ENCODE data around the gene ESPN. TPM values are rescaled to one million over a fixed set of nuclear protein-coding genes. Genes with fewer than 3 reads are reported as not detected.

ESPN gene
- total and polyA plus RNA-seq, 2 of the 8 experiments (the other 6 are each of a cell fraction or from before 2014, with no cell fraction given) = 5.2 to 16.3 TPM

DNA sequence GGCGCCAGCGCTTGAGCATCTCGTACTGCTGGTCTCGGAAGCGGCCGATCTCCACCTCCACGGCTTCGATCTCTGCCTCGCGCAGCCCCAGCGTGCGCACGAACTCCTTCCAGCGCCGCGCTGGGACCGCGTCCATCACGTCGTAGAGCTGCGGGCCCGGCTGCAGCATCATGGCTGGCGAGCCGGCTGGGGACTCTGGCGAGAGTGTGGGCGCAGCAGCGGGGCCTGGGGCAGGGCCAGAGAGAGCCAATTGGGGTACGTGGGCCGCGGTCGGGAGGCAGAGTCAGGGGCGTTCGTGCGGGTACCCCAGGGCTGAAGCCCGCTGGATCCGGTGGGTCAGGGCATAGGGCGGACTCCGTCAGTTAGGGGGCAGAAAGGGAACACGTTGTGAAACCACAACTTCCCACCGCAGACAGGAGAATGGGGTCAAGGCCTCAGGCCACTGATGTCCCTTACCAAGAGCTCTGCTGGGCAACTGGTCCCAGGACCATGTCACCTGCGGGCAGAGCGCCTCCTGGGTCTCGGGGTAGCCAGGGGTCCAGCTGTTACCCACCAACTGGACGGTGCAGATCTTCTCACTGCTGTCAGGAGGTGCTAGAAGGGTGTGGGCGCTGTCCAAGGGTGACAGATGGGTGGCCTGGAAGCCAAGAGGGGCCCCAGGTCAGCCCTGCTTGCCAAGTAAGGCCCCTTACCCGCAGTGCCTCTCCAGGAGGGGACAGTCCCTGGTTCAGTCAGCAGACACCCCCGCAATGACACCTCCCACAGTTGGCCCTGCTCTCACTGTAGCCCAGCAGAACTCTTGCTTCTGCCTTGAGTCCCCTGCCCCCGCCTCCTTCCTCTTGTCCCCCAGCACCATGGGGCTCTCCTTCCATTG lies 37.2 kb downstream of the ESPN start:
- Histone ChIP-seq H4K20me1 (replicated peaks in 1 of 2; ENCODE audit: control insufficient read depth in 1 of 2, insufficient read depth in 2 of 2, low read length in 2 of 2) (no peaks in the 10 kb centered on the region), H3K9ac (replicated peaks in 1 of 4; ENCODE audit: extremely low read depth in 1 of 4, low read depth in 3 of 4, low read length in 3 of 4) (no peak overlapping the region), H3K23me2 (ENCODE audit: low read depth, low read length) (no peaks in the 10 kb centered on the region; the same call in 1 of the 2 replicates), H3K4me1 (replicated peaks in 1 of 4; ENCODE audit: control insufficient read depth in 3 of 4, insufficient read depth in 4 of 4, low read length in 3 of 4) (peaks cover 0 to 20% (median 14%) of the 10 kb centered on the region in 4 experiments; a peak in 5 of 7 replicates), H3K14ac (ENCODE audit: insufficient read length) (no peak overlapping the region), H3K27ac (ENCODE audit: low read depth, low read length) (no peak overlapping the region), H3K4me3 (ENCODE audit: extremely low read depth in 1 of 4, insufficient read depth in 2 of 4, low read depth in 3 of 4, low read length in 4 of 4) (no peak overlapping the region), H3K79me1 (ENCODE audit: low read depth, low read length) (no peaks in the 10 kb centered on the region), H3K56ac (replicated peaks; ENCODE audit: insufficient read length, low read depth, low read length) (no peak overlapping the region), H2BK20ac (ENCODE audit: low read length) (no peak overlapping the region), H3K9me3 (ENCODE audit: insufficient read depth in 2 of 2, low read depth in 1 of 2, low read length in 1 of 2) (no peaks in the 10 kb centered on the region), H2AFZ (ENCODE audit: low read length) (no peak overlapping the region), H3K27me3 (replicated peaks in 1 of 4; ENCODE audit: control insufficient read depth in 3 of 4, extremely low read depth in 1 of 4, insufficient read depth in 3 of 4, low read length in 3 of 4) (peaks cover 0 to 6% (median 3%) of the 10 kb centered on the region in 4 experiments; a peak in 3 of 7 replicates), H4K5ac (ENCODE audit: insufficient read length, low read depth, low read length) (no peak overlapping the region), H2BK12ac (ENCODE audit: low read depth, low read length) (no peak overlapping the region), H2BK120ac (replicated peaks; ENCODE audit: low read depth, low read length) (no peak overlapping the region), H3K18ac (ENCODE audit: extremely low read depth, low read length) (no peak overlapping the region), H4K91ac (replicated peaks; ENCODE audit: insufficient read length, low read length) (no peak overlapping the region), H2AK5ac (ENCODE audit: low read depth, low read length) (no peak overlapping the region), H3K36me3 (ENCODE audit: control insufficient read depth in 2 of 4, insufficient read depth in 4 of 4, low read length in 3 of 4) (peaks cover 0 to 6% (median 3%) of the 10 kb centered on the region in 4 experiments; a peak in 1 of 8 replicates), H2BK5ac (ENCODE audit: low read depth, low read length) (no peak overlapping the region), H3K4me2 (ENCODE audit: insufficient read depth in 1 of 2, low read depth in 2 of 2, low read length in 2 of 2) (no peak overlapping the region), H4K8ac (ENCODE audit: extremely low read depth, insufficient read depth, low read length) (no peak overlapping the region), H3K23ac (ENCODE audit: insufficient read length) (no peak overlapping the region), H2BK15ac (ENCODE audit: low read length) (no peak overlapping the region), H3K79me2 (ENCODE audit: control insufficient read depth in 1 of 2, insufficient read depth in 2 of 2, low read length in 2 of 2) (no peaks in the 10 kb centered on the region), H3K4ac (replicated peaks; ENCODE audit: insufficient read length, low read depth, low read length) (no peak overlapping the region)
- TF ChIP-seq RNF2 (IDR thresholded peaks at IDR 0.05; ENCODE audit: borderline replicate concordance, low read depth, low read length, missing control alignments, poor library complexity, severe bottlenecking) = no peak
- no peak for TF ChIP-seq CHD1 (IDR thresholded peaks at IDR 0.05; ENCODE audit: low read depth, low read length)
- TF ChIP-seq EGR1 (IDR thresholded peaks at IDR 0.05; ENCODE audit: borderline replicate concordance, low read depth, low read length) = no peak
- 0 out of 2 replicates have a peak, but pooled peaks have one; percentile 10 for TF ChIP-seq POLR2AphosphoS5 (IDR thresholded peaks at IDR 0.05; ENCODE audit: low read depth, low read length)
- no peak for TF ChIP-seq GABPA (IDR thresholded peaks at IDR 0.05; ENCODE audit: borderline replicate concordance, insufficient read depth, low read length)
- TF ChIP-seq PHF8 (conservative IDR thresholded peaks at IDR 0.05; ENCODE audit: low read depth, low read length) = no peak
- TF ChIP-seq TAF7 (optimal IDR thresholded peaks at IDR 0.05; ENCODE audit: borderline replicate concordance, low read depth, low read length) = no peak
- ChIA-PET POLR2A (ENCODE audit: partially characterized antibody) (interaction anchor here (0.8 to 2.8 kb wide), 6 partner anchors 11 to 134 kb away, joined by 3 to 13 read pairs (median 3); no protein-coding TSS in a partner anchor), CTCF (ENCODE audit: partially characterized antibody) (interaction anchor here (0.6 to 6.1 kb wide), 14 partner anchors 9 to 63 kb away, joined by 3 to 31 read pairs (median 4); partner anchors contain the start of gene PLEKHG5)
- FAIRE-seq (no peak), DNase-seq (ENCODE audit: low read depth in 1 of 2, low spot score in 2 of 2) (no peak)
- 94% methylated on average over 44 of the region's 48 CpGs; no CpG with 5 or more reads in 1 of the 2 experiments for WGBS, 2 experiments (ENCODE audit: extremely low coverage in 1 of 2, insufficient coverage in 1 of 2, insufficient read length in 1 of 2, insufficient replicate concordance in 2 of 2, low coverage in 1 of 2, low lambda C conversion rate in 2 of 2, missing lambda C conversion rate in 1 of 2)

All from H1 (cell line).